HEK293T (cell line): ENCODE data around the gene WSB1.

Source experiments
- ARNT ChIP-seq: fragments of 450-650 bp; IDR thresholded peaks from 2 replicates; pipeline ENCODE4 v1.6.1; 2017; ENCODE audit warnings: mild to moderate bottlenecking
- BHLHE40 ChIP-seq: fragments of 450-650 bp; IDR thresholded peaks from 2 replicates; pipeline ENCODE4 v1.6.1; 2016; ENCODE audit warnings: mild to moderate bottlenecking, moderate library complexity, borderline replicate concordance
- ELF4 ChIP-seq: fragments of 450-650 bp; IDR thresholded peaks from 2 replicates; pipeline ENCODE4 v1.6.1; 2017; ENCODE audit warnings: antibody characterized with exemption
- FOXK2 ChIP-seq: fragments of 450-650 bp; IDR thresholded peaks from 2 replicates; pipeline ENCODE4 v1.6.1; 2016; ENCODE audit warnings: mild to moderate bottlenecking
- HDGF ChIP-seq: fragments of 450-650 bp; IDR thresholded peaks from 2 replicates; pipeline ENCODE4 v1.6.1; 2017; ENCODE audit warnings: antibody characterized with exemption, borderline replicate concordance
- PKNOX1 ChIP-seq: fragments of 450-650 bp; IDR thresholded peaks from 2 replicates; pipeline ENCODE4 v1.6.1; 2016
- SP1 ChIP-seq: fragments of 450-650 bp; IDR thresholded peaks from 2 replicates; pipeline ENCODE4 v1.6.1; 2017
- SUZ12 ChIP-seq: fragments of 450-650 bp; IDR thresholded peaks from 2 replicates; pipeline ENCODE4 v1.6.1; 2016; ENCODE audit warnings: mild to moderate bottlenecking

- TF ChIP-seq FOXK2, result no peak
- TF ChIP-seq BHLHE40, result no peak
- TF ChIP-seq PKNOX1, result no peak
- no peak for TF ChIP-seq SUZ12
- no peak for TF ChIP-seq ARNT
- TF ChIP-seq ELF4, result no peak
- no peak for TF ChIP-seq HDGF
- TF ChIP-seq SP1, result no peak
Observed at GRCh38 chr17:27338536-27338985, 44.6 kb downstream of the WSB1 start.
